Measurements from ENCODE around the gene ACTN2. TPM values are rescaled to one million over a fixed set of nuclear protein-coding genes. Genes with fewer than 3 reads are reported as not detected.

Gene ACTN2
- under 1 TPM; 0.11 to 0.18 TPM for total RNA-seq

DNA sequence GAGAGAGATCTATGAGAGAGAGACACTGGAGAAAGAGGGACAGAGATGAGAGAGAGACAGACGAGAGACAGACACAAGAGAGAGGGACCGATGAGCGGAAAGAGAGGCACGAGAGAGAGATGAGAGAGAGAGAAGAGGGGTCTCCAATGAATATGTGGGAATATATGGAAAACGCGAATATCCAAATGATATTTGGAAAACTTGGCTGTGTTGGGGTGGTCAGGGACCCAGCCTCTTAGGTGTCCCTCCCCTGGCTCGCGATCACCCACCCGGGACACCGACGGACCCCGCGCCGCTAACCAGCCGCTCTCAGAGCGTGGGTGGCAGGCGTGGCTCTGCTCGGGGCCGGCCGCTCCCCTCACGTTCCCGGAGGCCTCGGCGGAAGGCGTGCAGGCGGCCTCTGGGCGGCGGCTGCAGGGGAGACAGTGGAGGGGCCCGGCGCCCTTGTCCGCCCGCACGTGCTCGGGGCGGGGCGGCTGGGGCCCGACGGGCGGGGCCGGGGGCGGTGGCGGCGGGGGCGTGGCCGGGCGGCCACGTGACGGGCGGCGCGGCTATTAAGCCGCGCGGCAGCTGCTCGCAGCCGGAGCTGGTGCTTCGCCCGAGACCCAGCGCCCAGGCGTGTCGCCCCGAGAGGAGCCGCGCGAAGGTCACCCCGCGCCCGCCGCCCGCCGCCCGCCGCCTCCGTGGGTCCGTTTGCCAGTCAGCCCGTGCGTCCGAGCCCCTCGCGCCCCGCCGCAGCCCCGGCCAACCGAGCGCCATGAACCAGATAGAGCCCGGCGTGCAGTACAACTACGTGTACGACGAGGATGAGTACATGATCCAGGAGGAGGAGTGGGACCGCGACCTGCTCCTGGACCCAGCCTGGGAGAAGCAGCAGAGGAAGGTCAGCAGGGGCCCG lies at the start of gene ACTN2:
Gene ACTN2 (plus strand): TSS at position 583 of the 898 bp plus-strand sequence. CDS start 175 bp downstream, at position 758.
- intact Hi-C loops (cut with micrococcal nuclease): no loop called here

GRCh38 chr1:236638945-236639344 lies 47.4 kb upstream of the ACTN2 start:
- POLR2A ChIA-PET: no interaction called here
- Mint-ChIP-seq H3K36me3 (ENCODE audit: low read depth) (no peaks in the 10 kb centered on the region), H3K27me3 (peaks cover 11% of the 10 kb centered on the region), H3K9me3 (no peaks in the 10 kb centered on the region), H3K4me3 (no peak overlapping the region), H3K4me1 (ENCODE audit: low read depth) (no peaks in the 10 kb centered on the region), H3K27ac (no peak overlapping the region)
- DNase-seq: no peak
- ATAC-seq: no peak
- intact Hi-C loops (cut with micrococcal nuclease): no loop called here
- CTCF ChIA-PET: interaction anchor here (1.3 kb wide), 1 partner anchor 120 kb away, joined by 3 read pairs; no protein-coding TSS in a partner anchor
- TF ChIP-seq CTCF (IDR thresholded peaks at IDR 0.05): no peak

More for the DNA sequence above, at the start of gene ACTN2:
- Mint-ChIP-seq H3K36me3 (ENCODE audit: low read depth) (no peaks in the 10 kb centered on the region), H3K27ac (no peak within 1 kb of the TSS), H3K9me3 (peaks cover 3% of the 10 kb centered on the region), H3K27me3 (peaks cover 38% of the 10 kb centered on the region), H3K4me1 (ENCODE audit: low read depth) (peaks cover 15% of the 10 kb centered on the region), H3K4me3 (peak within 1 kb of the TSS; percentile 19)
- POLR2A ChIA-PET: no interaction called here
- CTCF ChIA-PET: no interaction called here
- ATAC-seq: peak; percentile 79
- DNase-seq: peak; percentile 44
- no peak for TF ChIP-seq CTCF (IDR thresholded peaks at IDR 0.05)

DNA sequence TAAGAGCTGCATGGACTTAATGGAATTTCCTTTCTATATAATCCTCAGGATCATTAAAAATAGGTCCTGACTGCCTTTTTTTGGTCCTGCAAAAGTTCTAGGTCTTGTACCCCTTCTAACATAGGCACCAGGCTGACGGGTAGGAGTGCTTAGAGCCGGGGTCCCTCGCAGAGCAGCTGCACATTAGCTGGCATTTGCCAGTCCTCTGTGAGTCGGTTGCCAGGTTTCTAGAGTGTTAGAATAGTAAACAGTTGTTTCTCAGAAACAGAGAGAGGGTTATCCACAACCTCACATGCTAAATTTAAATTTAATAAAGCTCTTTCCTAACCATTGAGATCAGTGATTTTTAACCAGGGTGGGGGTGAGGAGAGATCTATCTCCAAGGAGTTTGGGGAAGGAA lies 46.6 kb upstream of the ACTN2 start:
- no peak for TF ChIP-seq CTCF (IDR thresholded peaks at IDR 0.05)
- DNase-seq (no peak), ATAC-seq (no peak)
- Mint-ChIP-seq H3K9me3 (no peaks in the 10 kb centered on the region), H3K4me3 (no peak overlapping the region), H3K27ac (no peak overlapping the region), H3K4me1 (ENCODE audit: low read depth) (no peaks in the 10 kb centered on the region), H3K36me3 (ENCODE audit: low read depth) (no peaks in the 10 kb centered on the region), H3K27me3 (peaks cover 11% of the 10 kb centered on the region)
- intact Hi-C loops (cut with micrococcal nuclease): no loop called here
- ChIA-PET CTCF (interaction anchor here (0.9 to 1.3 kb wide), 2 partner anchors 15 to 120 kb away, joined by 3 read pairs; no protein-coding TSS in a partner anchor), POLR2A (interaction anchor here (1.1 kb wide), 1 partner anchor 35 kb away, joined by 3 read pairs; no protein-coding TSS in a partner anchor)

DNA sequence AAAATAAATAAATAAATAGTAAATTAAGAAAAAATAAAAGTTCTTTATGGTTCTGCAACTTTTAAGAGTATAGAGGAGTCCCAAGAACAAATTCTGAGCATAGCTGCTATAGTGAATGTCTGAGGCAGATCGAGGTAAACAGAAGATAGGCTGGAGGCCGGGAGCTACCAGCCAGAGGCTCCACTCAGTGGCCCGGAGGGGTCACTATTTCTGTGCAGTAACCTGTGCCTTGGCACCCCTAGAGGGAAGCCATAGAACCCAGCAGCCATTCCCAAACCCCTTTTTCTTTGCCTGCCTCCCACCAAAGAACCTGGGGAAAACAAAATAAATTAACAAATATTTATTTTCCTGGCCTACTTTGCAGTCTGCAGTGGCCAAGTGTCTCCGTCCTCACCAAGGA lies 43.5 kb upstream of the ACTN2 start:
- no peak for TF ChIP-seq CTCF (IDR thresholded peaks at IDR 0.05)
- Mint-ChIP-seq H3K4me3 (no peak overlapping the region), H3K27ac (no peak overlapping the region), H3K4me1 (ENCODE audit: low read depth) (no peaks in the 10 kb centered on the region), H3K36me3 (ENCODE audit: low read depth) (no peaks in the 10 kb centered on the region), H3K27me3 (no peaks in the 10 kb centered on the region), H3K9me3 (no peaks in the 10 kb centered on the region)
- ChIA-PET POLR2A (no interaction called here), CTCF (no interaction called here)
- ATAC-seq: no peak
- no peak for DNase-seq
- intact Hi-C loops (cut with micrococcal nuclease): no loop called here

DNA sequence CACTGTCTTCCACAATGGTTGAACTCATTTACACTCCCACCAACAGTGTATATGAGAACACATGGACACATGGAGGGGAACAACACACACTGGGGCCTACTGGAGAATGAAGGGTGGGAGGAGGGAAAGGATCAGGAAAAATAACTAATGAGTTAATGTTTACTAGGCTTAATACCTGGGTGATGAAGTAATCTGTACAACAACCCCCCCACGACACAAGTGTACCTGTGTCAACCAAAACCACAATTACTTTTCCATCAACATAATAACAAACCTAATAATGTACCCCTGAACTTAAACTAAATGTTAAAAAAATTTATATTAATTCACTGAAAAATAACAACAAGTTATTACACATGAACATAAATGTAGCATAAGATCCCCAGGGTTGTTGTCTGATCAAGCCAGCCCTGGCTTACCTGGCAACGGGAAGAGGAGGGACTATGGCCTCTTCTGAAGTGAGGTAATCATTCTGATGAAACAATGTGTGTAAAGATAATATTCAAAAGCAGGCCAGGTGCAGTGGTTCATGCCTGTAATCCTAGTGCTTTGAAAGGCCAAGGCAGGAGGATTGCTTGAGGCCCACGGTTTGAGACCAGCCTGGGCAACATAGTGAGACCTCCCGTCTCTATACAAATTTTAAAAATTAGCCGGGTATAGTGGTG lies 41.2 kb upstream of the ACTN2 start:
- intact Hi-C loops (cut with micrococcal nuclease): no loop called here
- no peaks in the 10 kb centered on the region for H3K9me3 Mint-ChIP-seq

More for the DNA sequence above, 41.2 kb upstream of the ACTN2 start:
- POLR2A ChIA-PET: no interaction called here
- Mint-ChIP-seq H3K27me3 (no peaks in the 10 kb centered on the region), H3K27ac (no peak overlapping the region), H3K4me1 (ENCODE audit: low read depth) (no peaks in the 10 kb centered on the region), H3K36me3 (ENCODE audit: low read depth) (no peaks in the 10 kb centered on the region), H3K4me3 (no peak overlapping the region)
- DNase-seq (no peak), ATAC-seq (no peak)
- CTCF ChIA-PET: no interaction called here
- TF ChIP-seq CTCF (IDR thresholded peaks at IDR 0.05): no peak
